Activated CD4-positive, alpha-beta T cell treated with anti-CD3 and anti-CD28 coated beads, Interleukin-2, Interleukin-6, amounts not matched to agents 100 ng/mL and 50 ng/mL, durations not matched to agents 16 hours and 8 hours (primary cell): ENCODE results near the gene KRTAP5-2.

Experiments used
- DNase-seq: peaks from one replicate; pipeline ENCODE4 v3.0.0-alpha.2; 2020

KRTAP5-2 gene

DNA sequence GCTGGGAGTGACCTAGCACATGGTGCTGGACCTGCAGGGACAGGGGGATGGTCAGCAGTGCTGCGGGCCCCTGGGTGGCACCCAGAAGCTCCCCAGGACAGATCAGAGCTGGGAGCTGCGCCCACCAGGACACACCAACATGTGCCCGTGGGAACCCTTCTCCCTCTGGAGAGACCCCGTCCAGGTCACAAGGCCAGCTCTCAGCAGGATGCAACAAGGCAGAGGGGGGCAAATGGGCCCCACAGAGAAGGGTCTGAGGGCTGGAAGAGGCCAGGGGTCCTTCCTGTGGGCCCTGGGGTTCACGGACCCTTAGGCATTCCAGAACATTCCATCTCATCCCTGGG is 32.2 kb downstream of the KRTAP5-2 start:
- no peak for DNase-seq

DNA sequence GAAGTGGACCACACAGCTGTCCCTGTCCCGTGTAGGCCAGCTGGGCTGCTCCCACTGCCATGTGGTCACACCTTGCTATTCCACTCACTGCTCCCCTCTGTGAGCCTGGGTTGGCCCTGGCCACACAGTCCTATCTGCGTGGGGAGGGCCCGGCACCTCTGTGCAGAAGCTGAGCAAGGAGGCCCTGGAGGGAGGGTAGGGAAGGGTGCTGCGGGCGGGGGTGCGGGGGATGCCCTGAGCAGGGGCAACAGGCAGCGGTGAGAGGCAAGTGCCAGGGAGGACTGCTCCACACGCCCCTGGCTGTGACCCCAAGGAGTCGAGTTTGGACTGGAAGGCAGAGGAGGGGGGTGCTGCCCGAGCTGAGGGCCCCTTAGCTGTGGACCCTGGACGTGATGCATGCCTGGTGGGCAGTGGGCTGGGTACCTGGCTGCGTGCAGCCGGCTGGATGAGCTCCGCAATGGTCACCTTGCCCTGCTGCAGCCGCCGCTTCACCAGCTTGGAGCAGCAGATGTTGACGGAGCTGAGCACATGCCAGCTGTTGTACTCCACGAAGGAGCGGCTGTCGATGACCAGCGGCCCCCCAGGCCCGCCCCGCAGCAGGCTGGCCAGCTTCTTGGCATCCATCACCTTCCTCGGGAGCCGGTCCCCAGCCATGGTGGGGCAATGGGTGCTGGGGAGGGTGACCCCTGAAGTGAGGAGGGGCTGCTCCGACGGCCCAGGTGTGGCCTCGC is 32.8 kb downstream of the KRTAP5-2 start:
- DNase-seq, result no peak

DNA sequence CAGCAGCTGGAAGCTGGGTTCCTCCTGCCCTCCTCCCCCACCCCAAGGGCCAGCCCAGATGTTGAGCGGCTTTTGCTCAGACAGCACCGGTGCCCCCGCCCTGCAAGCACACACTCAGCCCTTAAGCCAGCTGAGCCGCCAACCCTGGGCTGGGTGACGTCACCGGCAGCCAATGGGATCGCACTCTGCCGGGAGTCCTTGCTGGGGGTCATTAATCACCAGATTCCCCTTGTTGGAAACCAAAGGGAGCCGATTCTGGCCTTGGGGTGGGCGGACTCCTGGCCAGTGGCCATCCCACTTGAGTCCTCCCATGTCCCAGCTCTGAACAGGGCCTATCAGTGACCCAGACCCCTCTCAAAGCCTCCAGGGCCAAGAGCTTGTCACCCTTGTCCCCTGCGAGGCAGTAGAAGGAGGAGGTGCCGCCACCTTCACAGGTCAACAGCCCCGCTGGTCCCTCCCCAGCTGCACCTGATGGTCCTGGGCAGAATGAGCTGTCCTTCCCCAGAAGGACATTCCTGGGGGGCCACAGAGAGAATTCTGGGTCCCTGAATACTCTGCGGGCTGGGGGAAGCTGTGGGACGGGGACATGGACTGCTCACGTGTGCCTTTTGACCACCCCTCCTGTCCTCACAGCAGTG is 33.4 kb downstream of the KRTAP5-2 start:
- no peak for DNase-seq

DNA sequence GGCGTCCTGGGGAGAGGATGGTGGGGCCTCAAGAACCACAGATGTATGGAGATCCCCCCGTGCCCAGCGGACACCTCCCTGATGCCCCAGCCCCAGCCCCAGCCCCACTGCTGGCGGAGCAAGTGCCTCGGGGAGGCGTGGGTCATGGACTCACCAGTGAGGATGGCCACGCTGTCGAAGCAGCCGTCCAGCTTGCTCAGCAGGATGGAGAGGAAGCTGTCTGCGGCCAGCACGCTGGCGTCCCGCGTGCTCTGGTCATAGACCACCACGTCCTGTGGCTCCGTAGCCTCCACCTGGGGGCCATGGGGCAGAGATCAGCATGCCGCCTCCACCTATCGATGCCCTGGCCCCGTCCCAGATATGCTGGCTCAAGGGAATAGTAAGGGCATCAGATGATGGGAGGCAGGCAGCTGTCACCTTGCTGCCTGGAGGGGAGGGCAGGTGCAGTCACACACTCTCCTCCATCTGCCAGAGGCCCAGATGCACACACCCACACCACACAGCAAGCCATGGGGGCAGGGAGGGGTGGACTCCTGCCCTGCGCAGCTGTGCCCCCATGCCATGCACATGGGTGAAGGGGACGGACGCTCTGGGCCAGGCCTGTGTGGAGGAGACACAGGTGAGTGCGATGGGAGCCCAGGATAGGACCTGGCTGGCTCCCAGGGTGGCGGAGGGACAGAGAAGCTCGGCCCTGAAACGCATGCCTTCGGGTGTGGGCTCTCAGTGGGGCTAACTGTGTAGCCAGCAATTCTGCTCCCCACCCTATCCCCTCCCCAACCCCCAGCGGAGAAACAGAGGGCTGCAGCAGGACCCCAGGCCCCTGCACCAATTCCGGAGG is 34.2 kb downstream of the KRTAP5-2 start:
- no peak for DNase-seq

DNA sequence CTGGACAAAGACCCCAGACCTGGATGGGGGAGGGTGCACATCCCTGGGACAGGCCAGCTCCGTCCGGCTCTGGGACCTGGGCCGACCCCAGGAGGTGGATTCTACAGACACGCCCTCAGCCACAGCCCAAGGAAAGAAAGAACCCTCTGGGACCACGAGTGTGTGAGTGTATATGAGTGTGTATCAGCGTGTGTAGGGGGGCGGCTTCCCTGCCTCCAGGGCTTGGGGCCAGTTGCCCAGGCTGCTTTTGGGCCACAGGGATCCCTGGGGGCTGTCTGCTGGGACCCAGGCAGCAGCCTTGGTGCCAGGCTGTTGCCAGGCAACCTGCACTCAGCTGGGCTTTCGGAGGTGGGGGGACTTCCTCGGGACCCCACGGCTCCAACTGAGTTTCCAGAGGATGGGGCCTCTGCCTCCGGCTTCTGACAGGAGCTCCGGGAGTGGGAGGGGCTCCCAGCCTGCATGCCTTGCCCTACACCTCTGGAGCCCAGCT is 34.9 kb downstream of the KRTAP5-2 start:
- DNase-seq, result no peak

DNA sequence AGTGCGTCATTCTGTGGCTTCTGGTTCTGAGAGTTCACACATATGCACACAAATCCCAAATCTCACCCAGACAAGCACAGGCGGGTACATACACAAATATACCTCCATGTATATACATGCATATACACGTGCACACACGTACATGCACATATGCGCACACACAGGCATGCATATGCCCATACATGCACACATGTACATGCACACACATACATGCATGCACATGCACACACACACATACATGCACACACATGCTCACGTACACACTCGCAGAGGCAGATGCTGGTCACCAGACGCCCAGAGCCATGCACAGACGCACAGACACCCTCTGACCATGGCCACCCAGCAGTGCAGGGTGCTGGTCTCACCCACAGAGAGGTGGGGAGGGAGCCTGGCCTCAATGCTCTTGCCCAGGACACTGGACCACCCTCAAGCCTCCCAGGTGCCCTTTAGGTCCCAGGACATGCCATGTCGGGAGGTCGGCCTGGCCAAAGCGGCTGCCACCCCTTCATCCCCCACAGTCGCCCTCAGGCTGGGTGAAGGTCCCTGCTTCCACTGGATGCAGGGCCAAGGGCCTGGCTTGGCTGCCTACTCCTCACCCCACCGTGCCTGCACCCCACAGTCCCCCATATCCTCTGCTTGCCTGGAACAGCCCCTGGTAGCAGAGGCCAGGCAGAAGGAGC is 35.5 kb downstream of the KRTAP5-2 start:
- no peak for DNase-seq

DNA sequence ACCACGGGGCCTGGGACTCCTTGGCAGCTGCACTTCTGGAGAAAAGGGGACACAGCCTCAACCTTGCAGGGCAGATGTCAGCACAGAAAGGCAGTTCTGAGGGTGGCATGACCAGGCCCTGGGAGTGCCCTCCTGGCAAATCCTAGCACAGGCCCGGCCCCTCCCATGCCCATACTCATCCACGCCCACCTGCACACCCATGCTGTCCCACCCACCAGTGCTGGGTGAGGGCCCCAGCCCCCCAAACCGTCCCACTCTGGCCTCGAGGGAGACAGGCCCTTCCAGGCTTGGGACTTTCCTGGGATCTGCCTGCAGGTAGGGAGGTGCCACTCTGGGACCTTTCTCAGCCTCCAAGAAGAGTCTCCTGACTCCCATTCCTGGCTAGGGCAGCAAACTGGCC is 36.1 kb downstream of the KRTAP5-2 start:
- no peak for DNase-seq

DNA sequence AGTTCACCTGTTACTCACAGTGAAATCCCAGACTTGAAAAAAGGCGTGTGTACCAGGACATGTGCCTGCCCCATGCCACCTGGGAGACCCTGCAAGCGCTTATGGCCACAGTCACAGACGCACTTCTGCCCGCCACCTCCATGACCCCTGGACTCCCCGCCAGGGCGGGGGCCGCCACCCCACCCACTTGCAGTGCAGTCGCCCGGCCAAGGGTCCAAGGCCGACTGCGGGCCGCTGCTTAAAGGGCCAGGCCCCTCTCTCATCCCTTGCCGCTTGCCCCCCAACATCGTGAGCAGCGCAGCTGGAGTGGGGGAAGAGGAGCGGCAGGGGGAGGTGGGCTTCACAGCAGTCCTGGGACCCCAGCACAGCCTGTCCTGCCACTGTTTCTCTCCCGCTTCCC is 36.8 kb downstream of the KRTAP5-2 start:
- DNase-seq, result no peak

DNA sequence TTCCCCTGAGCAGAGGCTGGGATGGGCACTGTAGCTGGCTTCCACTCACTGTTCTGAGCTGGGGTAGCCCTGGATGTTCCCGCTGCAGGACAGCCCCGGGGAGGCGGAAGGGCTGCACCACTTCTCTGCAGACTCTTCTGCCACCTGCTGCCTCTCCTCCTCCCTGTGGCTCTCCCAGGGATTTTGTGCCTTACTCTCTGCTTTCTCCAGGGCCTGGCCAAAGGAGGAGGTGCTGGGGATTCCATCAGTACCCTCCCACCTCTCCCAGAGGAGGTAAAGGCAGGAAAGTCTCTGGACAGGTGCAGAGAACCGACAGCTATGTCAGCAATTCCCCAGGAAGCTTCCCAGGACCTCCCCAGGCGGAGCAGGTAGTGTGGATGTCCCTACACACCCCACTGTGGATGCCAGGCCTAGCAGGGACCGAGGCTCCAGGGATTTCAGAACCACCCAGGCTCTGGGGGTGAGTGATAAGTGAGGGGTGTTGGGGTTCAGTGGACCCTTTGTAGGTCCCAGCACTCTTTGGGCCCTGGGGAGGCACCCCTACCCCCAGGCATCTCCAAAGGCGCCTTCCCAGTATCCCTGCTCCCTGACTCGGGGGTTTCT is 37.3 kb downstream of the KRTAP5-2 start:
- DNase-seq, result no peak

DNA sequence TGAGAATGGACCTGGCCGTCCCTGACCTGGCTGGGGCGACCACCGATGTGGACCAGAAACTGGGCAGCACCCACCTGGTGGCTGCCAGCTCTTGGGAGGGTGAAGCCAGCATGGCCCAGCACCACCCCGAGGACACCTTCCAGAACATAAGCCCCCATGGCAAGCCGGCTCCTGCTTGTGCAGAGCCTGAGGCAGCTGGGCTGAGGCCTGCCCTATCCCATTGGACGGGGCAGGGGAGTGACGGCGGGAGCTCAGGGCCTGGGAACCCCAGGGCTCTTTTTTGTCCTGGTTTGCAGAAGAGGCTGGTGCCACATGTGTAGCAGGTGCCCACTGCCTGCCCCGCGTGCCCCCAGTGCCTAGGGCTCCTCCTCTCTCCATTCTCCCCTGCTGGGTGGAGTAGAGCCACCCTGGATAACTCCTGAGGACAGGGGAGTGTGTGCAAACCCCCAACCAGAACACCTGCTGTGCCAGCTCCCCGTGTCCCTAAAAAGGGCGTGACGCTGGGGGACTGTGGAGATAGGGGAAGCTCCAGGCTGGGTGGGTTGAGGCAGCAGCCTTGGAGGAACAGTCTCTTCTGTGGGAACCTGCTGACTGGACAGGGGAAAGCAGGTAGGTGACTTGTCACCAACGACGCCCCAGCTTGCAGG is 38.0 kb downstream of the KRTAP5-2 start:
- no peak for DNase-seq

DNA sequence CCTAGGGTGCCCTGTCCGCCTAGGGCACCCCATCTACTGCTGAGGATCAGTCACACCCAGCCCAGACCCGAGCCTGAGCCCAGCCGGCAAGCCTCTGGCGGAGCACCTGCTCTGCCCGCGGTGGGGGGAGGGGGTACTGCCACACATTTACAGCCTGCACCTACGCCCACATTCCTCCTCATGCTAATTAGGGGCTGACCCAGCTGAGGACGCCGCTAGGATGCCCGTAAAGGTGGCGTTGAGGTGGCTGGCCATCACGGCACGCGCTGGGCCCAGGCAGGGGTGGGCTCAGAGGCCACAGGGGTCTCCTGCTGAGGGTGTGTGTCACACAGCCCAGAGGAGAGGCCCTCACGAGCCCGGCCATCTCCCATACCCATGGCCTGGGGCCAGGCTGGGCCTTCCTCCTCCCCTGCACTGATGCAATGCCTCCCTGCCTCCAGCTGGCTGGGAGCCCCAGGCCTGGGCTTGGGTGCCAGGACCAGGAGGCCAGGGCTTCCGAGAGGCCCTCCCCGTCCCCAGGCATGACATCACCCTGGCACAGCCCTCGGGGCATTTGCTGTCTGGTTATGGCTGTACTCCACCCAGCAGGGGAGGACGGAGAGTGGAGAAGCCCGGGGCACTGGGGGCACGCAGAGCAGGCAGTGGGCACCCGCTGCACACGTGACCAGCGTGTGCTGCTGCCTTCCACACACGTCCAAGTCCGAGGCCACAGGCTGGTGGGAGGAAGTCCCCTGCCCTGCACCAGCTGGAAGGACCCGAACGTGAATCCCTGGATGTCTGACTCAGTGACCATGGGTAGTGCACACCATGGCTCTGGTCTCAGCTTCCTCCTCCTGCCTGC is 38.8 kb downstream of the KRTAP5-2 start:
- DNase-seq, result no peak

DNA sequence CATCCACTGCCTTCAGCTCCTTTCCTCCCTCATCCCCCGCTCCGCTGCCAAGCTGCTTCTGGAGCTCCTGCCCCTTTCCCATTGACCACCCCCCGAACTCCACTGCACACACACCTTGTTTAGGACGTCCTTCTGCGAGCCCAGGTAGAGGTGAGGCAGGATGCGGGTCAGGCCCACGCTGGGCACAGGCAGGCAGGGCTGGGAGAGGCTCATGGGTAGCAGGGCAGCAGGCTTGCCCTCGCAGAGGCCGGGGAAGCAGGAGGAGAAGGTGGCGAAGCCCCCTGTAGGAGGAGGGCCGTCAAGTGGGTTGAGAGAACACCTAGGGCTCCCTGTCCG is 39.4 kb downstream of the KRTAP5-2 start:
- no peak for DNase-seq

DNA sequence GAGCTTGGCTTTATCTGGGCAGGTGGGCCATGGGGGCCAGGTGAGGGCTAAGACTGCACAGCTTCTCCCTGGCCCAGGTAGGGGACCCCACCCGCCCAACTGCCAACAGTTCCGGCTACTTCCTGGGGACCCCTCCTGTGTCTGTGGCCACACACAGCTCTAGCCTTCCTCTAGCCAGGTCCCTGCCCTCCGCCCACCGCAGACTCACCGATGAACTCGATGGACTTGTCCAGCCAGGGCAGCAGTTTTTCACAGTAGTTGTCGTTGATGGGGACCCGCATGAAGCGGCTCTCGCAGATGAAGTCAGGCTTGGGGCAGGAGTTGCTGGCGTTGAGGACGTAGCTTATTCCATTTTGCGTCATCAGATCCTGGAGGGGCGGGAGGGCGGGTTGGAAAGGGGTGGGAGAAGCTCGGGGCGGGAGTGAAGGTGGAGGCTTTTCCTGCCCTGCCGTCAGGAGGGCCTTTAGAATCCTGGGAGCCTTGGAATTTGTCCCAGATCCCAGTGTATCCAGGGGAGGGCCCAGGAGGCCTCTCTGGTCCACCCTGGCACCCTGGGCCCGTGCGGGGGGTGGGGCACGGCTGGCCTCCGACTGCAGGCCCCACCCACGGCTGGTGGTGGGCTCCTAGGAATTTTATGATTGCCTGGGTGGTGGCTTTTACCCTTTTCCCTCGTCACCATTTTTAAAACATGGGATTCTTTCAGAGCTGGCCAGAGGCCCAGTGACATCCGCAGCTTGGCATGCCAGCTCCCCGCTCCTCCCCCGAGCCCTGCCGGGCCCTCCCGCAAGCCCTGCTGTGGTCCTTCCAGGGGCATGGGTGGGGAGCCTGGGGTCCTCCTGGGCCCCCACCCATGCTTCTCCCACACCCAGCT is 40.0 kb downstream of the KRTAP5-2 start:
- DNase-seq, result no peak

DNA sequence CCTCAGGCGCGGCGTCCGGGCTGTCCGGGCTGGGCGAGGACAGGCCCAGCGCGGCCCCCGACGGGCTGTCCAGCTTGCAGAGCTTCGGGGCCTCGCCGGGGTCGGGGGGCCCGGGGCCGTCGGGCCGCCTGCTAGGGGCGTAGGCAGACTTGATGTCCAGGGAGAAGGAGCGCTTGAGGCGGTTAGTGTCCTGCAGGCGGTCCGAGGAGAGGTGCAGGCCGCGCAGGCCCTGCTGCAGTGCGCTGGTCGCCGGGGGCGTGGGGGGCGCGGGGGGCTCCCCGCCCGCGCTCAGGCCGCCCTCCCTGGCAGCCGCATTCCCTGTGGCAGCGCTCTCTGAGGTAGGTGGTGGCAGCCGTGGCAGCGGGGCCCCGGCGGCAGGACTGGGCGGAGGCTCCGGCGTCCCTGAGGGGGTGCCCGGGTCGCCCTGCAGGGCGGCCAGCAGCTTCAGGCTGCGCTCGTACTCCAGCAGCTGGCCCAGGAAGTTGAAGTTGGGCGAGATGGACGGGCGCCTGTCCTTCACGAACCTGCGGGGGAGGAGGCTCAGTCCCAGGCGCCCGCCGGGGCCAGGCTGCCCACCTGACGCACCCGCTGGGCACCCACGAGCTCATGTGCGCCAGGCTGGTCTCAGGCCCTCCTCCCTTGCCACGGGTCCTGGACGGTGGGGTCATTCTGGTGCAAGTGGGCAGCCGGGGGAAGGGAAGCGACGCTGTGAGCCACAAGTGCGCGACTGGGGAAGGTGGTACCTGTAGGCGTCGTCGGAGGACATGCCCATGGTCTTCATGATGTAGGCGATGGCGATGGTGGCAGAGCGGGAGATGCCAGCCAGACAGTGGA is 40.8 kb downstream of the KRTAP5-2 start:
- no peak for DNase-seq

DNA sequence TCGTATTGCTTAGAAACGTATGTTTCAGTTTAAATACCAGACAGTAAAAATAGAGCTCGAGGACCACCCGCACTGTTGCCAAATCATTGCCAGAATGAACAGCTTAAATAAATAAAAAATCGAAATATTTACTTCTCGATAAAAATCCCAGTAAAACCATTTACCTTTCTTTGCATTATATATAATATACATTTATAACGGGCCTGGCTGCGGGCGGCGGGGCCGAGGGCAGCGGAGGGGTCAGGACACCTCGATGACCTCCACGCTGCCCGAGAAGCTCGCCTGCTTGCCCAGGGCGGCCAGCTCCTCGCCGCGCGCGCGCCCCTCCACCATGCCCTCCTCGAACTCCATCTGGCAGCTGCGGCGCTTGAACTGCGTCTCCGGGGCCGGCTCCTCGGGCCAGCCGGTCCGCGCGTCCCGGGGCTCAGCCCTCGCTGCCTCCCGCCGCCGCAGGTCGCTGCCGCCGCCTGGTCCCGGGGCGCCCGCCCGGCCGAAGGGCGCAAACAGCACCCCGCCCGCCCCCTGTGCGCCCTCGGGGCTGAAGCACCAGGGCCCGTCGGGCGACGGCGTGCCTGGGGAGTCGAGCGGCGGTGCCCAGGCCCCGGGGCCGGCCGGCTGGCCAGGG is 41.7 kb downstream of the KRTAP5-2 start:
- DNase-seq, result no peak

DNA sequence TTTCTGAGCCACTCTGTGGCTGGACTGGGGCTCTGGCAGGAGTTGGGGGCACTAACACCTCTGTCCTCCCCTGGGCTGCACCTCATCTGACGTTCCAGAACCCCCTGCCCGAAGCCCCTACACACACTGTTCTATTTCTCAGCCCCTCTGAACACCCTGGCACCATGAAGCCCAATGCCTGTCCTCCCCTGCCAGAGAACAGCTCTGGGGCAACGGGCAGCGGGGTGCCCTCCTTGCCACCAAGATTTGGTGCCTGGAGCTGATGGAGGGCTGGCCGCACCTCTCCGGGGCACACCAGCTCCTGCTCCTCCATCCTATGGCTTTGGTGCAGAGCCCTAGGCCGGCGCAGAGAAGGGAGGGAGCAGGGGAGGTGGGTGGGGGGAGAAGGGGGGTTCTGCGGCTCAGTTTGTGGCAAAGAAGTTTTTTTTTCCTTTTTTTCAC is 42.4 kb downstream of the KRTAP5-2 start:
- DNase-seq, result no peak

DNA sequence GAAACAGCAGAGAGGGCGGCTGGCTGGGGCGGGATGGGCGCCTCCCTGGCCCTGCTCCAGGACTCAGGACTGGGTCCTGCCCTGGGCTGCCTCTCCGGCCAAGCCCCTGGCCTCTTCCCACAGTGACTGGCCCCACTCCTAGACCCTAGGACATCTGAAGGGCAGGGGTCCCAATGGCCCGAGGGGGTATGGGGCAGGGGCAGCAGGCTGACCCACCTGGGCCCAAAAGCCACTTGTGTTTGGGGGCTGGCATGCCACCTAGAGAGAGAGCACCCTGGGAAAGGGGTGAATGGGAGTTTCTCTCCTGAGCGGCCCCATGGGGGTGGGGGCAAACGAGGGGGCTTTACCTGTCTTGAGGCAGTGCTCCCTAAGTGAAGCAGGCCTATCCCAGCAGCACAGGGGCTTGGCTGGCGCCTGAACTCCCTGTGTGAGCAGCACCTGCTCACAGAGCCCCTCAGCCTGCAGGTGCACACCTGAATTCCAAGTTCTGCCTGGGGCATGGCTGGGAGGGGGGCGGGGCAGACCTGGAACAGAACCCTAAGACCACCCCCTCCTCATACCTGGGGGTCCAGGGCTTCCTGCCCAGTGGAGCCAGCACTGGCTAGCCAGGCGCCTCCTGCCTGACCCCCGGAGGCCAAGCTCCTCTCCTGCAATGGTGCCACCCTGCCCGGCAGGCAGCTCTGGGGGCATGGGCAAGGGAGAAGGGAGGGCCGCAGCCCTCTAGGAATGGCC is 42.9 kb downstream of the KRTAP5-2 start:
- DNase-seq, result no peak
